RCC 7860 (cell line): ENCODE measurements around the gene AHCYL2.
"Not testable (repeated sequence)": the region's sequence is repeated elsewhere in the genome, so short reads cannot be mapped to it uniquely, and the experiment has no call there.

Source experiments
- DNase-seq: peaks from one replicate; pipeline ENCODE4 v3.0.0-alpha.2; 2015; ENCODE audit warnings: low spot score
- FAIRE-seq: peaks from 2 replicates; lab custom pipeline; 2012; peaks lifted over from hg19 to GRCh38; lab: Jason Lieb, UNC

The AHCYL2 gene

GRCh38 chr7:129208667-129209066 is 16.2 kb upstream of the AHCYL2 start:
- FAIRE-seq: no peak
- no peak for DNase-seq

GRCh38 chr7:129209067-129209926 is 15.5 kb upstream of the AHCYL2 start:
- FAIRE-seq: no peak
- no peak for DNase-seq

GRCh38 chr7:129210256-129210988 is 14.4 kb upstream of the AHCYL2 start:
- FAIRE-seq: no peak
- peak; percentile 28 for DNase-seq

- DNase-seq (no peak), FAIRE-seq (no peak)
Measured at GRCh38 chr7:129210989-129211312, 13.9 kb upstream of the AHCYL2 start.

GRCh38 chr7:129212126-129212525 is 12.7 kb upstream of the AHCYL2 start:
- DNase-seq: no peak
- FAIRE-seq: no peak

- no peak for FAIRE-seq
- no peak for DNase-seq
Measured at GRCh38 chr7:129212596-129212995, 12.2 kb upstream of the AHCYL2 start.

GRCh38 chr7:129213828-129214227 is 11.0 kb upstream of the AHCYL2 start:
- FAIRE-seq (no peak), DNase-seq (no peak)

GRCh38 chr7:129215691-129216090 is 9.1 kb upstream of the AHCYL2 start:
- DNase-seq, FAIRE-seq: not testable (repeated sequence)

- not testable (repeated sequence) for FAIRE-seq, DNase-seq
Measured at GRCh38 chr7:129216101-129216715, 8.6 kb upstream of the AHCYL2 start.

- FAIRE-seq, DNase-seq: not testable (repeated sequence)
Measured at GRCh38 chr7:129216821-129217416, 7.9 kb upstream of the AHCYL2 start.

- FAIRE-seq (peak; percentile 61), DNase-seq (peak; percentile 76)
Measured at GRCh38 chr7:129218514-129219062, 6.2 kb upstream of the AHCYL2 start.

- not testable (repeated sequence) for DNase-seq, FAIRE-seq
Measured at GRCh38 chr7:129219166-129219565, 5.7 kb upstream of the AHCYL2 start.

GRCh38 chr7:129222064-129222463 is 2.8 kb upstream of the AHCYL2 start:
- FAIRE-seq (no peak), DNase-seq (no peak)

- DNase-seq (no peak), FAIRE-seq (no peak)
Measured at GRCh38 chr7:129225206-129225930, 538 bp downstream of the AHCYL2 start.

GRCh38 chr7:129225931-129226572 is 1.2 kb downstream of the AHCYL2 start:
- no peak for FAIRE-seq
- no peak for DNase-seq

GRCh38 chr7:129227646-129228578 is 3.1 kb downstream of the AHCYL2 start:
- DNase-seq (no peak), FAIRE-seq (no peak)

GRCh38 chr7:129228633-129229032 is 3.8 kb downstream of the AHCYL2 start:
- FAIRE-seq (no peak), DNase-seq (no peak)

GRCh38 chr7:129231666-129232065 is 6.8 kb downstream of the AHCYL2 start:
- FAIRE-seq (no peak), DNase-seq (no peak)

GRCh38 chr7:129238546-129238945 is 13.7 kb downstream of the AHCYL2 start:
- DNase-seq (no peak), FAIRE-seq (no peak)
